Measurements from ENCODE around the gene GLP2R. TPM values are rescaled to one million over a fixed set of nuclear protein-coding genes. Genes with fewer than 3 reads are reported as not detected.

The GLP2R gene
- total and polyA plus RNA-seq, 2 experiments from 2014 or later = not detected

- H3K36me3 Mint-ChIP-seq (ENCODE audit: low read depth) = no peaks in the 10 kb centered on the region
- Histone ChIP-seq H3K4me2 (no peak overlapping the region), H2AFZ (no peak overlapping the region), H3K36me3 (ENCODE audit: insufficient read depth) (no peaks in the 10 kb centered on the region), H3F3A (replicated peaks; ENCODE audit: low read depth) (no peaks in the 10 kb centered on the region), H3K4me3 (no peak overlapping the region), H3K27me3 (ENCODE audit: insufficient read depth) (no peaks in the 10 kb centered on the region), H3K4me1 (ENCODE audit: insufficient read depth) (no peaks in the 10 kb centered on the region; the same call in 1 of the 2 replicates), H3K9me2 (ENCODE audit: insufficient read depth) (no peaks in the 10 kb centered on the region), H3K79me2 (replicated peaks; ENCODE audit: insufficient read depth) (no peaks in the 10 kb centered on the region), H3K27ac (ENCODE audit: low read depth) (no peak overlapping the region), H4K20me1 (replicated peaks; ENCODE audit: insufficient read depth) (no peaks in the 10 kb centered on the region)
- TF ChIP-seq POLR2AphosphoS5 (IDR thresholded peaks at IDR 0.05; ENCODE audit: low read depth) = no peak
- no peak overlapping the region; the same call in 2 of the 3 replicates for H3K4me3 Mint-ChIP-seq
- peaks cover 6% of the 10 kb centered on the region for H3K27me3 Mint-ChIP-seq (ENCODE audit: insufficient read depth, low read depth, poor library complexity)
- DNase-seq (ENCODE audit: low spot score) (no peak), ATAC-seq (no peak)
- H3K9me3 Mint-ChIP-seq = peaks cover 4% of the 10 kb centered on the region
- no peak overlapping the region for H3K27ac Mint-ChIP-seq
- peaks cover 3% of the 10 kb centered on the region for H3K4me1 Mint-ChIP-seq
Observed at GRCh38 chr17:9814337-9814945, 11.3 kb upstream of the GLP2R start.

- H3K36me3 ChIP-seq (ENCODE audit: insufficient read depth) = no peaks in the 10 kb centered on the region
- H3K9me3 Mint-ChIP-seq = no peaks in the 10 kb centered on the region
- no peak for TF ChIP-seq JUNB (IDR thresholded peaks at IDR 0.05; ENCODE audit: unreplicated experiment)
- no peak for TF ChIP-seq POLR2AphosphoS5 (IDR thresholded peaks at IDR 0.05; ENCODE audit: low read depth)
- TF ChIP-seq, protein P1, sequence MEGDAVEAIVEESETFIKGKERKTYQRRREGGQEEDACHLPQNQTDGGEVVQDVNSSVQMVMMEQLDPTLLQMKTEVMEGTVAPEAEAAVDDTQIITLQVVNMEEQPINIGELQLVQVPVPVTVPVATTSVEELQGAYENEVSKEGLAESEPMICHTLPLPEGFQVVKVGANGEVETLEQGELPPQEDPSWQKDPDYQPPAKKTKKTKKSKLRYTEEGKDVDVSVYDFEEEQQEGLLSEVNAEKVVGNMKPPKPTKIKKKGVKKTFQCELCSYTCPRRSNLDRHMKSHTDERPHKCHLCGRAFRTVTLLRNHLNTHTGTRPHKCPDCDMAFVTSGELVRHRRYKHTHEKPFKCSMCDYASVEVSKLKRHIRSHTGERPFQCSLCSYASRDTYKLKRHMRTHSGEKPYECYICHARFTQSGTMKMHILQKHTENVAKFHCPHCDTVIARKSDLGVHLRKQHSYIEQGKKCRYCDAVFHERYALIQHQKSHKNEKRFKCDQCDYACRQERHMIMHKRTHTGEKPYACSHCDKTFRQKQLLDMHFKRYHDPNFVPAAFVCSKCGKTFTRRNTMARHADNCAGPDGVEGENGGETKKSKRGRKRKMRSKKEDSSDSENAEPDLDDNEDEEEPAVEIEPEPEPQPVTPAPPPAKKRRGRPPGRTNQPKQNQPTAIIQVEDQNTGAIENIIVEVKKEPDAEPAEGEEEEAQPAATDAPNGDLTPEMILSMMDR (conservative IDR thresholded peaks at IDR 0.05; ENCODE audit: low read depth in 2 of 2) = no peak
- H3F3A ChIP-seq (replicated peaks; ENCODE audit: low read depth) = no peaks in the 10 kb centered on the region
- H3K36me3 Mint-ChIP-seq (ENCODE audit: low read depth) = no peaks in the 10 kb centered on the region
- H3K4me1 Mint-ChIP-seq = peaks cover 3% of the 10 kb centered on the region
- DNase-seq (ENCODE audit: low spot score) (no peak), ATAC-seq (no peak)
- no peak overlapping the region for H2AFZ ChIP-seq
- no peaks in the 10 kb centered on the region for H3K27me3 ChIP-seq (ENCODE audit: insufficient read depth)
- no peak overlapping the region for H3K4me3 Mint-ChIP-seq
- peaks cover 6% of the 10 kb centered on the region for H3K27me3 Mint-ChIP-seq (ENCODE audit: insufficient read depth, low read depth, poor library complexity)
- H3K27ac ChIP-seq (ENCODE audit: low read depth) = no peak overlapping the region
- H3K4me2 ChIP-seq = no peak overlapping the region
- no peak overlapping the region for H3K27ac Mint-ChIP-seq
- H3K4me3 ChIP-seq = no peak overlapping the region
- no peaks in the 10 kb centered on the region for H3K9me2 ChIP-seq (ENCODE audit: insufficient read depth)
- H3K79me2 ChIP-seq (replicated peaks; ENCODE audit: insufficient read depth) = no peaks in the 10 kb centered on the region
- no peaks in the 10 kb centered on the region for H4K20me1 ChIP-seq (replicated peaks; ENCODE audit: insufficient read depth)
- H3K4me1 ChIP-seq (ENCODE audit: insufficient read depth) = no peaks in the 10 kb centered on the region; the same call in 1 of the 2 replicates
Observed at GRCh38 chr17:9816472-9816871, 9.3 kb upstream of the GLP2R start.

GRCh38 chr17:9817086-9817485, 8.6 kb upstream of the GLP2R start:
- peaks cover 3% of the 10 kb centered on the region for H3K4me1 Mint-ChIP-seq
- H3K27me3 Mint-ChIP-seq (ENCODE audit: insufficient read depth, low read depth, poor library complexity) = peaks cover 8% of the 10 kb centered on the region
- H3F3A ChIP-seq (replicated peaks; ENCODE audit: low read depth) = no peaks in the 10 kb centered on the region
- no peaks in the 10 kb centered on the region for H3K36me3 Mint-ChIP-seq (ENCODE audit: low read depth)
- H3K79me2 ChIP-seq (replicated peaks; ENCODE audit: insufficient read depth) = no peaks in the 10 kb centered on the region
- peak; percentile 90 for ATAC-seq
- H2AFZ ChIP-seq = no peak overlapping the region
- H3K9me3 Mint-ChIP-seq = no peaks in the 10 kb centered on the region
- H3K27me3 ChIP-seq (ENCODE audit: insufficient read depth) = no peaks in the 10 kb centered on the region
- H3K4me3 ChIP-seq = no peak overlapping the region
- peak; percentile 74 for DNase-seq (ENCODE audit: low spot score)
- no peaks in the 10 kb centered on the region for H3K36me3 ChIP-seq (ENCODE audit: insufficient read depth)
- no peaks in the 10 kb centered on the region for H4K20me1 ChIP-seq (replicated peaks; ENCODE audit: insufficient read depth)
- no peak overlapping the region for H3K4me2 ChIP-seq
- TF ChIP-seq CREB1 (CRISPR knock-in tag; IDR thresholded peaks at IDR 0.05; ENCODE audit: low read depth) (peak; percentile 85), NANOG (IDR thresholded peaks at IDR 0.05; ENCODE audit: borderline replicate concordance) (no peak)
- H3K27ac Mint-ChIP-seq = no peak overlapping the region
- H3K4me1 ChIP-seq (ENCODE audit: insufficient read depth) = no peaks in the 10 kb centered on the region; the same call in 1 of the 2 replicates
- H3K27ac ChIP-seq (ENCODE audit: low read depth) = no peak overlapping the region
- H3K9me2 ChIP-seq (ENCODE audit: insufficient read depth) = no peaks in the 10 kb centered on the region
- no peak overlapping the region for H3K4me3 Mint-ChIP-seq
